ENCODE data around the gene KRTAP5-7. TPM values are rescaled to one million over a fixed set of nuclear protein-coding genes. Genes with fewer than 3 reads are reported as not detected.

KRTAP5-7 gene
- total RNA-seq, 4 donors from 2014 or later = not detected

DNA sequence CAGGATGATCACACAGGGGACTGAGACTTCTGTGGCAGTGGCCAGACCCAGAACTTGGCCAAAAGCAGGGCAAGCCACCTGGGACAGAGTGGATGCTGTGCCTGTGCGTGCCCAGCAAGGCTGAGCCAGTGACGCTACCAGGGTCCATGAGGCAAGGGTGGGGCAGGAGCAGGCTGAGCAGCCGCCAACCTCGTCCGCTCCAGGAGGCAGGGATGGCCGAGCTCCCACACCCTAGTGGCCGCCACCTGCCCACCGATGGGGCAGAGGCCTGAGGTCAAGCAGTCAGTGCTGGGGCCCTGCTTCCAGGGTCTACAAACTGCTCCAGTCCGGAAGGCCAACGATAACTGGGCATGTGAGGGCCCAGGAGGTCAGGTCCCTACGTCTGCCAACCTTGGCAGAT, 28.4 kb downstream of the KRTAP5-7 start:
- H3K27me3 ChIP-seq = peaks cover 0 to 10% (median 0%) of the 10 kb centered on the region in 4 donors
- no peak for DNase-seq (ENCODE audit: extremely low spot score)
- 83% methylated on average over 6 of the region's 11 CpGs for WGBS
- no peak overlapping the region for H3K27ac ChIP-seq (replicated peaks in 1 of 4)
- TF ChIP-seq, protein P1, sequence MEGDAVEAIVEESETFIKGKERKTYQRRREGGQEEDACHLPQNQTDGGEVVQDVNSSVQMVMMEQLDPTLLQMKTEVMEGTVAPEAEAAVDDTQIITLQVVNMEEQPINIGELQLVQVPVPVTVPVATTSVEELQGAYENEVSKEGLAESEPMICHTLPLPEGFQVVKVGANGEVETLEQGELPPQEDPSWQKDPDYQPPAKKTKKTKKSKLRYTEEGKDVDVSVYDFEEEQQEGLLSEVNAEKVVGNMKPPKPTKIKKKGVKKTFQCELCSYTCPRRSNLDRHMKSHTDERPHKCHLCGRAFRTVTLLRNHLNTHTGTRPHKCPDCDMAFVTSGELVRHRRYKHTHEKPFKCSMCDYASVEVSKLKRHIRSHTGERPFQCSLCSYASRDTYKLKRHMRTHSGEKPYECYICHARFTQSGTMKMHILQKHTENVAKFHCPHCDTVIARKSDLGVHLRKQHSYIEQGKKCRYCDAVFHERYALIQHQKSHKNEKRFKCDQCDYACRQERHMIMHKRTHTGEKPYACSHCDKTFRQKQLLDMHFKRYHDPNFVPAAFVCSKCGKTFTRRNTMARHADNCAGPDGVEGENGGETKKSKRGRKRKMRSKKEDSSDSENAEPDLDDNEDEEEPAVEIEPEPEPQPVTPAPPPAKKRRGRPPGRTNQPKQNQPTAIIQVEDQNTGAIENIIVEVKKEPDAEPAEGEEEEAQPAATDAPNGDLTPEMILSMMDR (IDR thresholded peaks at IDR 0.05) = no peak
- TF ChIP-seq EP300 (IDR thresholded peaks at IDR 0.05) = no peak
- no peak for TF ChIP-seq POLR2A (IDR thresholded peaks at IDR 0.05; ENCODE audit: low read depth)
- TF ChIP-seq POLR2AphosphoS5 (IDR thresholded peaks at IDR 0.05) = no peak
- H3K9me3 ChIP-seq = no peaks in the 10 kb centered on the region
- no peak overlapping the region for H3K4me3 ChIP-seq
- H3K4me1 ChIP-seq = no peaks in the 10 kb centered on the region
- intact Hi-C loops (cut with DNase I) = no loop called here
- H3K36me3 ChIP-seq = no peaks in the 10 kb centered on the region

DNA sequence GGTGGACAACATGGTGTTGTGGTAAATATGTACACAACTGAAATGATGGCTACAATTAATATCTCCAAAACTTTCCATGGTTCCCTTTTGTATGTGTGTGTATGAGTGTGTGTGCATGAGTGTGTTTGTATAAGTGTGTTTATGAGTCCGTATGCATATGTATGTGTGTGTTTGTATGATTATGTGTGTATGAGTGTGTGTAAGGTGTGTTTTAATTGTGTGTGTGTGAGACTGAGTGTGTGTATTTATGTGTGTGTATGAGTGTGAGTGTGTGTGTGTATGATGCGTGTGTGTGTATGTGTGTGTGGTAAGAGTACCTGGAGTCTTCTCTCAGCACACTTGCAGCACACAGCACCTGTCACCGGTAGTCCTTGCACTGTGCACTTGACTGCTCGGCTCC, 29.0 kb downstream of the KRTAP5-7 start:
- WGBS = 81% methylated on average over 4 of the region's 4 CpGs

DNA sequence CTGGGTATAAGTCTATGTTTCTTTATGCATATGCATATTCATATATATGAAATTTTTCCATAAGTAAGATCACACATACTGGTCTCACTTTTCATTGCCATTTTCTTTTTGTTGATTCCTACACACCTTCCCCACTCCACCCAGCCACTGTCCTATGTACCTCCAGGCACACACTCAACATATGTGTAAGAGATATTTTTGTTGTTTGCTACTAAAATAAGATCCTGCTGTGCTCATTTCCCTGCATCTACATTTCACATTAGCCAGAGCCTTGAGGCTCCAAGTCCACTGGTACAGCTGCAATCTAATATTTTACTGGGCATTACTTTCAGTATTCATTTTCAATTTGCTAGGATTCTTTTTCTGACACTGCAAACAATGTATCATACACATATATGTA, 30.2 kb downstream of the KRTAP5-7 start:
- TF ChIP-seq POLR2A (IDR thresholded peaks at IDR 0.05; ENCODE audit: low read depth) (no peak), POLR2AphosphoS5 (IDR thresholded peaks at IDR 0.05) (no peak), EP300 (IDR thresholded peaks at IDR 0.05) (no peak)
- TF ChIP-seq, protein P1 (IDR thresholded peaks at IDR 0.05) = no peak
- intact Hi-C loops (cut with DNase I) = no loop called here
- Histone ChIP-seq H3K4me1 (no peaks in the 10 kb centered on the region), H3K27ac (replicated peaks in 1 of 4) (no peak overlapping the region), H3K9me3 (peaks cover 0 to 4% (median 0%) of the 10 kb centered on the region in 4 donors), H3K36me3 (no peaks in the 10 kb centered on the region), H3K4me3 (no peak overlapping the region), H3K27me3 (peaks cover 0 to 10% (median 0%) of the 10 kb centered on the region in 4 donors)
- no peak for DNase-seq (ENCODE audit: extremely low spot score)

More for the DNA sequence above, 29.0 kb downstream of the KRTAP5-7 start:
- H3K36me3 ChIP-seq = no peaks in the 10 kb centered on the region
- no peak overlapping the region for H3K4me3 ChIP-seq
- no peaks in the 10 kb centered on the region for H3K9me3 ChIP-seq
- H3K27me3 ChIP-seq = peaks cover 0 to 10% (median 0%) of the 10 kb centered on the region in 4 donors
- H3K27ac ChIP-seq (replicated peaks in 1 of 4) = no peak overlapping the region
- intact Hi-C loops (cut with DNase I) = no loop called here
- TF ChIP-seq EP300 (IDR thresholded peaks at IDR 0.05) (no peak), POLR2A (IDR thresholded peaks at IDR 0.05; ENCODE audit: low read depth) (no peak), POLR2AphosphoS5 (IDR thresholded peaks at IDR 0.05) (no peak)
- TF ChIP-seq, protein P1 (IDR thresholded peaks at IDR 0.05) = no peak
- no peak for DNase-seq (ENCODE audit: extremely low spot score)
- no peaks in the 10 kb centered on the region for H3K4me1 ChIP-seq

DNA sequence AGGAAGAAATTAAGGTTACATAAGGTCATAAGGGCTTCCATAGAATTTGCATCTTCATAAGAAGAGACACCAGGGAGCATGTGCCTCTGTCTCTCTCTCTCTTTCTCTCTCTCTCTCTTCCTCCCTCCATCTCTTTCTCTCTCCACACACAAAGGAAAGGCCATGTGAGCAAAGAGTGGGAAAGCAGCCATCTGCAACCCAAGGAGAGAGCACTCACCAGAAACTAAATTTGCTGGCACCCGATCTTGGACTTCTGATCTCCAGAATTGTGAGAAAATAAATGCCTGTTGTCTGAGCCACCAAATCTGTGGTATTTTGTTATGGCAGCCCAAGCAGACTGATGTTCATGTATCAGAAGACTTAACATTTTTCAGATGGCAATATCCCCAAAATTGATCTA, 31.9 kb downstream of the KRTAP5-7 start:
- 81% methylated on average over 1 of the region's 1 CpG for WGBS
- no peaks in the 10 kb centered on the region for H3K4me1 ChIP-seq

DNA sequence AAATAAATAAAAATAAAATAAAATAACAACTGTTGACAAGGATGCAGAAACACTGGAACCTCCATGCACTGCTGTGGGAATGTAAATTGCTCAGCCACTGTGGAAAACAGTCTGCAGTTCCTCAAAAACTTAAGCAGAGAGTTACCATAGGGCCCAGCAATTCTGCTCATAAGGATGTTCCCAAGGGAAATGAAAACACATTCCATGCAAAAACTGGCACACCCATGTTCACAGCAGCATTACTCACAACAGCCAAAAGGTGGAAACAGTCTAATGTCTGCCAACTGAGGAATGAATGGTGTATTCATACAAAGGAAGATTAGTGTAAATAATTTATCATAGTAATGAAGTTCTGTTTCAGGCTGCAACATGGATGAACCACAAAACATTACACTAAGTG, 35.1 kb downstream of the KRTAP5-7 start:
- no peaks in the 10 kb centered on the region for H3K36me3 ChIP-seq
- H3K27ac ChIP-seq (replicated peaks in 1 of 4) = no peak overlapping the region
- no peak overlapping the region for H3K4me3 ChIP-seq
- H3K9me3 ChIP-seq = peaks cover 0 to 4% (median 0%) of the 10 kb centered on the region in 4 donors
- DNase-seq (ENCODE audit: extremely low spot score) = no peak
- no peak for TF ChIP-seq POLR2AphosphoS5 (IDR thresholded peaks at IDR 0.05)
- peaks cover 0 to 34% (median 0%) of the 10 kb centered on the region in 4 donors for H3K27me3 ChIP-seq
- intact Hi-C loops (cut with DNase I) = no loop called here
- H3K4me1 ChIP-seq = no peaks in the 10 kb centered on the region

More for the DNA sequence above, 31.9 kb downstream of the KRTAP5-7 start:
- intact Hi-C loops (cut with DNase I) = no loop called here
- TF ChIP-seq EP300 (IDR thresholded peaks at IDR 0.05) (no peak), POLR2A (IDR thresholded peaks at IDR 0.05; ENCODE audit: low read depth) (no peak), POLR2AphosphoS5 (IDR thresholded peaks at IDR 0.05) (no peak)
- H3K9me3 ChIP-seq = peaks cover 0 to 4% (median 0%) of the 10 kb centered on the region in 4 donors
- no peak for DNase-seq (ENCODE audit: extremely low spot score)
- H3K36me3 ChIP-seq = no peaks in the 10 kb centered on the region
- peaks cover 0 to 17% (median 0%) of the 10 kb centered on the region in 4 donors for H3K27me3 ChIP-seq
- no peak overlapping the region for H3K27ac ChIP-seq (replicated peaks in 1 of 4)
- H3K4me3 ChIP-seq = no peak overlapping the region

DNA sequence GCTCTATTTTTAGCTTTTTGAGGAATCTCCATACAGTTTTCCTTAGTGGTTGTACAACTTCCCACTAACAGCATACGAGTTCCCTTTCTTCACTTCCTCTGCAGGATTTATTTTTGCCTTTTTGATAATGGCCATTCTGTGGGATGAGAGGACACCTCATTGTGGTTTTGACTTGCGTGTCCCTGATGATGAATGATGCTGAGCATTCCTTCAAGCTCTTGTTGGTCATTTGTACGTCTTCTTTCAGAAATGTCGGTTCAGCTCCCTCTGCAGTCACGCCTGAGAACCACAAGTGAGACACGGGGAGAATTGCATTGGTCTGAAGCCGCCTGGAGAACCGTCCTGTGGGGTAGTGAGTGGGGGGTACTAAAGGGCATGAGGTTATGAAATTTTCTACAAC, 36.3 kb downstream of the KRTAP5-7 start:
- no peak for DNase-seq (ENCODE audit: extremely low spot score)
- Histone ChIP-seq H3K4me1 (no peaks in the 10 kb centered on the region), H3K27me3 (peaks cover 0 to 34% (median 0%) of the 10 kb centered on the region in 4 donors), H3K36me3 (no peaks in the 10 kb centered on the region), H3K27ac (replicated peaks in 1 of 4) (no peak overlapping the region), H3K4me3 (no peak overlapping the region), H3K9me3 (peaks cover 0 to 4% (median 0%) of the 10 kb centered on the region in 4 donors)
- TF ChIP-seq, protein P1 (IDR thresholded peaks at IDR 0.05) = peak in 1 of 3 experiments; percentile 3
- TF ChIP-seq EP300 (IDR thresholded peaks at IDR 0.05) = no peak
- intact Hi-C loops (cut with DNase I) = no loop called here
- 21% methylated on average over 8 of the region's 8 CpGs for WGBS

Data from esophagus muscularis mucosa (tissue), 4 donors.